DOHH2 (cell line): Measurements from ENCODE around the gene CLDN25.

Source experiments
- CTCF ChIP-seq: fragments of 200-600 bp; sonication (generic); IDR thresholded peaks from one replicate; pipeline ENCODE4 v1.5.1; 2014; ENCODE audit warnings: antibody characterized with exemption, mild to moderate bottlenecking, low read depth, low read length; ENCODE audit not compliant: poor library complexity, severe bottlenecking
- EZH2phosphoT487 ChIP-seq: fragments of 200-600 bp; sonication (generic); IDR thresholded peaks from 2 replicates; pipeline ENCODE4 v1.6.1; 2017; ENCODE audit warnings: borderline replicate concordance, mild to moderate bottlenecking, antibody characterized with exemption, low read length, moderate library complexity, mixed read lengths

GRCh38 chr11:113736323-113736722, 43.3 kb upstream of the CLDN25 start:
- TF ChIP-seq CTCF (no peak), EZH2phosphoT487 (no peak)
